ENCODE results near the gene ABHD2.
"Not testable (repeated sequence)": the region's sequence is repeated elsewhere in the genome, so short reads cannot be mapped to it uniquely, and the experiment has no call there.

ABHD2 gene

GRCh38 chr15:89075101-89075640 lies 13.1 kb upstream of the ABHD2 start:
- DNase-seq, result no peak

GRCh38 chr15:89075846-89076245 lies 12.4 kb upstream of the ABHD2 start:
- DNase-seq, result no peak

- no peak for DNase-seq
These were observed 10.5 kb upstream of the ABHD2 start for GRCh38 chr15:89077750-89078149.

DNA sequence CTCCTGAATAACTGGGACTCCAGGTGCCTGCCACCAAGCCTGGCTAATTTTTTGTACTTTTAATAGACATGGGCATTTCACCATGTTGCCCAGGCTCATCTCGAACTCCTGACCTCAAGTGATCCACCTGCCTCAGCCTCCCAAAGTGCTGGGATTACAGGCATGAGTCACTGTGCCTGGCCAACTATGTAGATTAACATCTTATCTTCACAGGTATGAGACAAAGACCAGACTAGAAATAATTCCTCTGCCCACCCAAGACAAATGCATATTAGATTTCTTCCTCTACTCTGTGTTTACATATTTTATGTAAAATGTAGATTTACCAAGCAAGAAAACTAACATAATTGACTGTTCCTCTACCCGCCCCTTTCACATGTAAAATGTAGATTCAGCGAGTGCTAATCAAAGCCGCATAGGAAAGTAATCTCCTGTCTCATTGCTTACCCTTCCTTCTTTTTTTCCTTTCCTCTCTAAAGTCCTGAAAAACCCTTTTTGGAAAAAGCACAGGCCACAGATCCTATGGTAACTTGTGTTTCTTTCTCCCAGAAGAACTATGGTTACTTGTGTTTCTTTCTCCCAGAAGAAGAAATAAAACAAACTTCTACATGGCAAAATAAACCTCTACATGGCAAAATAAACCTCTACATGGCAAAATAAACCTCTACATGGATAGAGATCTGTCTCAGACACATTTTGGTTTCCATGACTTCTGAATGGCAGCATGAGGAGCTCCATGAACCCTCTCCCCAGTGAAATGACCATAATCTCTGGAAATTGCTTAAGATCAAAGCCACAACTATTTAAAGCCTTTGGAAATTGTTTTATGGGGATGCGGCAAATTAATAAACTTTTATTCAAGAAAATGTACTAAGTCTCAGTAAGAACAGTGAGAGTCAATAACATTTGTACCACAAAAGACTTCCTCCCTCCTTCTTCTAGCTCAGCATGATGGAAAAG lies 9.1 kb upstream of the ABHD2 start:
- no peak for DNase-seq

DNA sequence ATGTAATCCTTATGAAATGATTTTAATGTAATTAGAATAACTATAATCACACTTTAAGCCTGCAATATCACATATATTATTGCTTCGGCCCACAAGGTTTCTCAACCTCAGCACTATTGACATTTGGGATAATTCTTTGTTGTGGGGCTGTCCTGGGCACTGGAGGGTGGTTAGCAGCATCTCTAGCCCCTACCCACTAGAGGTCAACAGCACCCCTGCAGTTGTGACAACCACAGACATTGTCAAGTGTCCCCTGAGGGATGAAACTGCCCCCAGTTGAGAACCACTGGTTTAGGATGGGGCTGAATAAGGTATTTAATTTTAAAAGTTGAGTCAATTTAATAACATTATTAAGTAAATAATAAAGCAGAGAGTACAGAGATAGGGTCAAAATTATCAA lies 6.4 kb upstream of the ABHD2 start:
- no peak for DNase-seq

DNA sequence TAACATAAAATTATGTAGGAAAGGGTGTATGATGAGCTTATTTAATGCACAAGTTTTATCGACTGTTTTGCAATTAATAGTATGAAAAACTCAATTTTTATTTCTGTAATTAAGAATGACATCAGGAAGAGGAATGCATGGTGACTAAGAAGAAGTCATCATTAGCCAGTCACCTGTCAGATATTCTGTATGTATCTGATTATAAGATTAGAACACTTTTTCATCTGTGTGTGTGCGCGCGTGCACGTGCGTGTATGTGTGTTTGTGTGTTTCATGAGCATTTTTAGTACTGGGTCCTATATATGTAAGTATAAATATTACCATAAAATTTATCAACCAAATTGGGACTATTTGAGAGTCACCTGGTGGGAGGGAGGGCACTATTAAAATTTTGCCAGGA lies 5.0 kb upstream of the ABHD2 start:
- DNase-seq, result no peak

- DNase-seq, result no peak
These were observed 2.8 kb upstream of the ABHD2 start for GRCh38 chr15:89085289-89085926.

DNA sequence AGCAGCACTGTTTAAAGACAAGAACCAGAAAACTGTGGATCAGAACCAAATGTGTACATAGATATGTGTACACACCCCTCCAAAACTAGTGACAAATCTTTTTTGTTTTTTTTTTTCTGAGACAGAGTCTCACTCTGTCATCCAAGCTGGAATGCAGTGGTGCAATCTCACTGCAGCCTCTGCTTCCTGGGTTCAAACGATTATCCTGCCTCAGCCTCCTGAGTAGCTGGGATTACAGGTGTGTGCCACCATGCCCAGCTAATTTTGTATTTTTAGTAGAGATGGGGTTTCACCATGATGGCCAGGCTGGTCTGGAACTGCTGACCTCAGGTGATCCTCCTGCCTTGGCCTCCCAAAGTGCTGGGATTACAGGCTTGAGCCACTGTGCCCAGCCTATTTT lies 2.3 kb upstream of the ABHD2 start:
- DNase-seq, result not testable (repeated sequence)

DNA sequence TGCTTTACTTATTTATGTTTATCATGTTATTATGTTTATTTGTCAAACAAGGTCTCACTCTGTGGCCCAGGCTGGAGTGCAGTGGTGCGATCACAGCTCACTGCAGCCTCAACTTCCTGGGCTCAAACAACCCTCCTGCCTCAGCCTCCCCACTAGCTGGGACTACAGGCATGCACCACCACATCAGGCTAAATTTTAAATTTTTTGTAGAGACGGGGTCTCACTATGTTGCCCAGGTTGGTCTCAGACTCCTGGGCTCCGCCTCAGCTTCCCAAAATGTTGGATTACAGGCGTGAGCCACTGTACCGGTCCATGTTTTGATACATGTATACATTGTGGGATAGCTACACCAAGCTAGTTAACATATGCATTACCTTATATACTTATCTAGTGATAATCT lies 1.9 kb upstream of the ABHD2 start:
- not testable (repeated sequence) for DNase-seq

GRCh38 chr15:89087161-89087829 lies 961 bp upstream of the ABHD2 start:
- DNase-seq, result no peak

GRCh38 chr15:89088605-89089315 lies 504 bp downstream of the ABHD2 start:
- DNase-seq, result no peak

DNA sequence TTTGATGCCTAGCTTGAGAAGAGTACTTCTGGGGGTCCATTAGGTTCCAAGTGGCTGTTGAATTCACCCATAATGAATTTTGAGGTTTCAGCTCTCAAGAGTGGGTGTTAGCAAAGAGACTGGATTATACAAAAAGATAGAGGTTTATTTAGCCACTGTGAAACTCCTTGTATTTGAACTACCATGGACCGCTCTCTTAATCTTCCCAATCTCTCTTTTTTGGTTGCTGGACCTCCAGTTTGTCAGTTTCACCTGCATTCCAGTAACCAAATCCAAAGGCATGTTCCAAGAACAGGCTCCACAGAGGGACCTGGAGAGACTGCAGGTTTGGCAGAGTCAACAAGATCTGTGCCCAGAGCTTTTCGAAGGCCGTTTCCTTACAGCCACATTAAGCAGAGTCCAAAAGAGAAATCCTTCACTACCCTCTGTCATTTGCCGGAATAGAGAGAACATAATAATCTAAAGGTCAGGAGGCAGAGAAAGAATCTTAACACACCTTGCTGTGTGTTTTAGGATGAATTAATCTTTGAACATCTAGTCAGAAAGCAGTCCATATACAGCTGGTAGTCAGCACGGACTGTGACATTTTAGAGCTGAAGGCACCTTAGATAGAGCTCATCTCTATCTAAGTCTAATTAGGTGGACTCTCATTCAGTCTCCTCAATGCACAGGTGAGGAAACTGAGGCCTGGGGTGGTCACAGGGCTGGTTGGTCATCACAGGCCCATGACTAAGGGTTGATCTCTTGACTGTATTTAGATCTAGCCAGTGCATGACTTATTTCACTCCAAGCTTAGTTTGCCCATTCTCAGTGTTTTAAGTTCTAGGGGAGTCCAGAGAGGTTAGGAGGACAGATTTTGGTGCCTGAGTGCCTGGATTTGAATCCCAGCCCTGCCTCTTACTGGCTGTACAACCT lies 1.3 kb downstream of the ABHD2 start:
- no peak for DNase-seq

GRCh38 chr15:89090791-89091626 lies 2.8 kb downstream of the ABHD2 start:
- DNase-seq, result no peak

- no peak for DNase-seq
These were observed 3.5 kb downstream of the ABHD2 start for GRCh38 chr15:89091627-89092220.

GRCh38 chr15:89093509-89093908 lies 5.3 kb downstream of the ABHD2 start:
- DNase-seq, result no peak

- no peak for DNase-seq
These were observed 6.8 kb downstream of the ABHD2 start for GRCh38 chr15:89095073-89095472.

GRCh38 chr15:89095556-89095955 lies 7.3 kb downstream of the ABHD2 start:
- no peak for DNase-seq

GRCh38 chr15:89096664-89097063 lies 8.4 kb downstream of the ABHD2 start:
- DNase-seq, result no peak

DNA sequence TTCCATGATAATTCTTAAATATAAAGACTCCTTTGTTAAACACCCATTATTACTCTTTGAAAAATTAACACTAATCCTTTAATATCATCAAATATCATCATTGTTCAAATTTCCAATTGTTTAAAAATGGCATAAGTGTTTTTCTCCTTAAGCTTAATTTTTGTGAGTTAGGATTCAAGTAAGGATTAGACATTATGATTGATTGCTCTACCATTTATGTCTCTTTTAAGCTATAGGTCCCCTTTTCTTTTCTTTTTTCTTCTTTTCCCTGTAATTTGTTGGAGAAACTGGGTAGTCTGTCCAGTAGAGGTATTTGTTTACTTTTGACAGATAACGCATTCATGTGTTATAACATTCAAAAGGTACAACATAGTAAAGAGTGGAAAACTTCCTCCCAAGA lies 9.1 kb downstream of the ABHD2 start:
- DNase-seq, result no peak

GRCh38 chr15:89098281-89098680 lies 10.0 kb downstream of the ABHD2 start:
- no peak for DNase-seq
